ENCODE results near the gene TAS1R3. TPM values are rescaled to one million over a fixed set of nuclear protein-coding genes. Genes with fewer than 3 reads are reported as not detected.

Gene TAS1R3
- total RNA-seq, 2 donors from 2014 or later = 0.30 to 0.35 TPM

DNA sequence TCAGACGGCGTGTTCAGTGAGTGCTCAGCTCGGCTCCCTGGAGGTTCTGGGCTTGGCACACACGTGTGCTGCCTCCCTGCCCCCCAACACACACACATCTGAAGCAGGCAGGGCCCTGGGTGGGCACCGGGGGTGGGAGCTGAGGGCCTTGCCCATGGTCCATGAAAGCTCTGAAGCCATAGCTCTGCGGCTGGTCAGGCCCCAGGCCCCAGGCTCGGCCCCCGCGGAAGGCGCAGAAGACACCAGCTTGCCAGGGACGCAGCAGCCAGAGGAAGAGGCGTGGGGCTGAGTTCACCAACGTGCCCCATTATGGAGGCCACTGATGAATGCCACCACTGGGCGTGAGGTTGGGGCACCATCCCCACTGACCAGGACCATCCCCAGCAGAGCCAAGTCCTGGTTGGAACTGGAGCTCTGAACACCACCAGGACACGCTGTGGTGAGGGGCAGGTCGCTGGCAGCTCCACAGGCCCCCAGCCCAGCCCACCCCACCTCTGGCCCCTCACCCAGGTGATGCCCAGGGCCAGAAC is 39.8 kb downstream of the TAS1R3 start:
- peaks cover 9% of the 10 kb centered on the region for H3K36me3 ChIP-seq
- no peaks in the 10 kb centered on the region for H3K9me3 ChIP-seq
- H3K4me1 ChIP-seq = peaks cover 0 to 34% of the 10 kb centered on the region in 2 donors
- H3K4me3 ChIP-seq = no peak overlapping the region
- no peak for DNase-seq (ENCODE audit: low spot score)
- TF ChIP-seq, protein P1, sequence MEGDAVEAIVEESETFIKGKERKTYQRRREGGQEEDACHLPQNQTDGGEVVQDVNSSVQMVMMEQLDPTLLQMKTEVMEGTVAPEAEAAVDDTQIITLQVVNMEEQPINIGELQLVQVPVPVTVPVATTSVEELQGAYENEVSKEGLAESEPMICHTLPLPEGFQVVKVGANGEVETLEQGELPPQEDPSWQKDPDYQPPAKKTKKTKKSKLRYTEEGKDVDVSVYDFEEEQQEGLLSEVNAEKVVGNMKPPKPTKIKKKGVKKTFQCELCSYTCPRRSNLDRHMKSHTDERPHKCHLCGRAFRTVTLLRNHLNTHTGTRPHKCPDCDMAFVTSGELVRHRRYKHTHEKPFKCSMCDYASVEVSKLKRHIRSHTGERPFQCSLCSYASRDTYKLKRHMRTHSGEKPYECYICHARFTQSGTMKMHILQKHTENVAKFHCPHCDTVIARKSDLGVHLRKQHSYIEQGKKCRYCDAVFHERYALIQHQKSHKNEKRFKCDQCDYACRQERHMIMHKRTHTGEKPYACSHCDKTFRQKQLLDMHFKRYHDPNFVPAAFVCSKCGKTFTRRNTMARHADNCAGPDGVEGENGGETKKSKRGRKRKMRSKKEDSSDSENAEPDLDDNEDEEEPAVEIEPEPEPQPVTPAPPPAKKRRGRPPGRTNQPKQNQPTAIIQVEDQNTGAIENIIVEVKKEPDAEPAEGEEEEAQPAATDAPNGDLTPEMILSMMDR (IDR thresholded peaks at IDR 0.05) = no peak
- H3K27ac ChIP-seq = no peak overlapping the region
- no peaks in the 10 kb centered on the region for H3K27me3 ChIP-seq

DNA sequence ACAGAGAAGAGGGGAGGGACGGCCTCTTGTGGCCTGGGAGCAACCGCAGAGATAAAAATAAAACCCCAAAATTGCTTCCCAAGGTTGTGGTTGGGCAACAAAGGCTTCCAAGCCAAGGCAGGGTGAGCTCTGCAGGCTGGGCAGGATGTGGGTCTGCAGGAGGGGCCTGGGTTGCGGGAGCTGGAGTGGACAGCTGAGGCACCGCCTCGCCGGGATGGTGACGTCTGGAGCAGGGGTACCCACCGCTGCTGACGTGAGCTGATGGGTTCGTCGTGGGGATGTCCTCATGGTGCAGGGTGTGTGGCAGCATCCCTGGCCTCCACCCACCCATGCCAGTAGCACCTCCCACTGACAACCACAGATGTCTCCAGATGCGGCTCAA is 40.3 kb downstream of the TAS1R3 start:
- no peak overlapping the region for H3K4me3 ChIP-seq
- H3K27ac ChIP-seq = no peak overlapping the region
- no peak for DNase-seq (ENCODE audit: low spot score)
- H3K4me1 ChIP-seq = peaks cover 0 to 39% of the 10 kb centered on the region in 2 donors
- no peaks in the 10 kb centered on the region for H3K9me3 ChIP-seq
- TF ChIP-seq, protein P1 (IDR thresholded peaks at IDR 0.05) = no peak
- H3K36me3 ChIP-seq = peaks cover 9% of the 10 kb centered on the region
- no peaks in the 10 kb centered on the region for H3K27me3 ChIP-seq

DNA sequence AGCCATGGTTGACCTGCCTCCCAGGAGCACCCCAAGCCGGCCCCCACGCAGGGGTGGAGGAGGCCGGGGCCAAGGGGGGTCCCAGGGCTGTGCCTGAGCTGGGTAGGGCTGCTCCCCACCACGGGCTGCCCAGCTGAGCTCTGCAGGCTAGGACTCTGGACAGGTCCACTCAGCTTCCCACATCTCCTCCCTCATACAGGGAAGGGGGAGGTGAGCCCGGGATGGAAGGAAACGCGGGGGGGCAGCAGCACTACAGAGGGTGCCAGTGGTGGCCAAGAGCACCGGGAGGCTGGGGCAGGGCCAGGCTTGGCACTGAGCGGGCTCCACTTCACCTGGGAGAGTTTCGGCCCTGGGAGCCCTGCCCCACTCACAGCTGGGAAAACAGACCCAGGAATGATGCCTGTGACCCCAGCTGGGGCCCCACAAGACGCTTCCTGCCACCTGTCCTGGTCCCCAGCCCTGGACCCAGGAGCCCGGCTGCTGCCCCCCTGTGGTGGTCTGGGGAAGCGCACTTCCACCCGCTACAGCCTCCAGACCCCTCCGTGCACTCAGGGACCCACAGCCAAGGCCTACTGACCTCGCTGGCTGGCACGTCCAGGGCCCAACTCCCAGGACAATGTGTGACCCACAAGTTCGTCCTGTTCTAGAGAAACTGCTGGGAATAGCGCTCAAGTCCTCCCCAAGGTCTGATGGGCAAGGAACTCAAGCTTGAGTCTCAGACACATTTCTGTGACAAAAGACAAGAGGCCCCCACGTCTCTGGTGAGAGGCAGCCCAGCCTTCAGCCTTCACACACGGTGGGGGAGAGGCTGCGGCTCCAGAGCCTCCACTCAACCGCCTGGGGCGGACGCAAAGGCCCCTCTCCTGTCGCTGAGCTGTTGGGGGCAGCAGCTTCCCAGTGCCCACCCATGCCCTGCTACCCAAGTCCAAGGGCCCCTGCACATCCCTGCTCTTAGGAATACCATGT is 40.9 kb downstream of the TAS1R3 start:
- Histone ChIP-seq H3K4me3 (peak overlapping the region in 1 of 2 donors; percentile 7), H3K36me3 (peaks cover 9% of the 10 kb centered on the region), H3K27ac (no peak overlapping the region), H3K27me3 (no peaks in the 10 kb centered on the region), H3K9me3 (no peaks in the 10 kb centered on the region), H3K4me1 (peaks cover 0 to 39% of the 10 kb centered on the region in 2 donors)
- DNase-seq (ENCODE audit: low spot score) = no peak
- TF ChIP-seq, protein P1 (IDR thresholded peaks at IDR 0.05) = peak; percentile 95 to 98

DNA sequence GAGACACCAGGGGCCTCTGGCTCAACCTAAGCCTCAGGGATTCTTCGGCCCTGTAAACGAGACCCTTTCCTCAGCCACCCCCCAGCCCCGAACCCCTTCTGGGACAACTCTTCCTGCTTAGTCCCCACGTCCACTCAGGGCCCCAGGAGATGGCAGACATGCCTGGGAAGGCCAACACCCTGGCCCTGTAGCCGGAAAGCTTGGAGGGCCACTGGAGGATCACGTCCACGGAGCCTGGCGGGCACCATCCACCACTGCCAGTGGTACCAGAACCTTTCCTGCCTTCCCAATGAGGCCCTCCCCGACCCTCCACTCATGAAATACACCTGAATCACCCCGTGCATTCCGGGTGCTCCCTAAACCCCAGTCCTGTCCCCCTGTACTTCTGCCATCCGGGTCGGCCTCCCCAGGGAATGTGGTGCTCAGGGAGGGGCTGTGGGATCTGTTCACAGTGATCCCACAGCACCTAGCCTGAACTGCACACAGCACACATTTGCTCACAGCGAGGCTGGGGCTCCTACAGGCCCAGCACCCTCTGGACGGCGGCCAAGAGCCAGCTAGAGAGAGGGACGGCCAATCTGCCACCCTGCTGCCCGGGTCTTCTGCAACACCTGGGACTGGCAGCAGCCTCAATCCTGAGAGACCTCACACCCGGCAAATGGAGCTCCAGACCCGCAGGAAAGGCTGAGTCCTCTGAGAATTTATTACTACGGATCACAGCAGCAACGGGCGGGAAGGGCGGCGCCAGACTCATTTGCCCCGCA is 42.2 kb downstream of the TAS1R3 start:
- no peak for DNase-seq (ENCODE audit: low spot score)
- no peaks in the 10 kb centered on the region for H3K27me3 ChIP-seq
- TF ChIP-seq, protein P1 (IDR thresholded peaks at IDR 0.05) = no peak
- H3K4me3 ChIP-seq = no peak overlapping the region
- no peak overlapping the region for H3K27ac ChIP-seq
- no peaks in the 10 kb centered on the region for H3K9me3 ChIP-seq
- H3K36me3 ChIP-seq = peaks cover 9% of the 10 kb centered on the region
- H3K4me1 ChIP-seq = peaks cover 0 to 39% of the 10 kb centered on the region in 2 donors

DNA sequence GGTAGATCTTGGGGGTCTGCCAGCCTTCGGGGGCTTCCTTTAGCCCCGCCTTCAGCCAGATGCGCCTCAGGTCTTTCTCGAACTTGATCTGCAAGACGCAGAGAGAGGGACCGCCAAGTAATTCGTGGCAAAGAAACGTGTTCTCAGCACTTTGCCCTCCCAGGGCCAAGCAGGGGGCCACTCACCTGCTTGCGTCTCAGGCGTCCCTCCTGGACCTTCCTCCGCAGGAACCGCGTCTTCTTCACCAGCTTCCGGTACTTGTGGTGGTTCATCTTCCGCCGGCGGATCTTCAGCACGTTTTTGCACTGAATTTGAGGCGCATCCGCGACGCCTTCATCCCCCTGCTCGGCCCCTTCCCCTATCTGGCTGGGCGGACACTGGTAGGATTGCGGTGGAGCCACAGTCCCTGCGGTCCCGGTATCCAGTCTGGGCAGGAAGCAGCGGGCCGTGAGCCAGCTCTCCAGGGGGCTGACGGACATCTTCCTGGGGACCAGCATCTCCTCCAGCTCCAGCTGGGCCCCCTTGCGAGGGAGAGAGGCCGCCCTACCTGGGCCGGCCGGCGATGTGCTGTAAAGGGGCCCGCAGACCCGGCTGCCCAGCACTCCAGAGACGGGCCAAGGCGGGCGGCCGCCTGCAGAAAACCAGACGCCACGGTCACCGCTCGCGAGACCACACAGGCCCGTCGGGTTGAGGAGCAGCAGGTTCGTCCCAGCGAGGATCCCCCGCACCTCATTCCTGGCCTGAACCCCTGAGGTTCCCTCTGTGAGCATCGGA is 42.9 kb downstream of the TAS1R3 start:
- H3K27ac ChIP-seq = peak overlapping the region; percentile 94 to 97
- peaks cover 9% of the 10 kb centered on the region for H3K36me3 ChIP-seq
- DNase-seq (ENCODE audit: low spot score) = no peak
- H3K9me3 ChIP-seq = no peaks in the 10 kb centered on the region
- H3K4me3 ChIP-seq = peak overlapping the region; percentile 97 to 99
- H3K27me3 ChIP-seq = no peaks in the 10 kb centered on the region
- TF ChIP-seq, protein P1 (IDR thresholded peaks at IDR 0.05) = no peak
- peaks cover 0 to 39% of the 10 kb centered on the region in 2 donors for H3K4me1 ChIP-seq

All from right atrium auricular region (tissue), 2 donors.